Measurements from ENCODE around the gene SPOCK2. TPM values are rescaled to one million over a fixed set of nuclear protein-coding genes. Genes with fewer than 3 reads are reported as not detected.

The SPOCK2 gene
- total RNA-seq, 2 experiments from 2014 or later = 0.76 to 7.5 TPM

- Histone ChIP-seq H2AFZ (ENCODE audit: low read length) (no peak overlapping the region), H3K27ac (ENCODE audit: low read depth, low read length, poor library complexity, severe bottlenecking) (no peak overlapping the region), H3K36me3 (ENCODE audit: insufficient read depth, low read length) (peaks cover 14% of the 10 kb centered on the region; the same call in 1 of the 2 replicates), H3K4me3 (ENCODE audit: low read depth, low read length, poor library complexity, severe bottlenecking) (no peak overlapping the region), H4K20me1 (ENCODE audit: insufficient read depth, low read length) (no peaks in the 10 kb centered on the region), H3K9me2 (ENCODE audit: insufficient read depth, low read length) (no peaks in the 10 kb centered on the region), H3K79me2 (ENCODE audit: insufficient read depth, low read depth, low read length) (no peaks in the 10 kb centered on the region), H3K9me3 (ENCODE audit: low read length) (no peaks in the 10 kb centered on the region), H3K4me1 (ENCODE audit: insufficient read depth, low read length, poor library complexity, severe bottlenecking) (no peaks in the 10 kb centered on the region), H3K4me2 (ENCODE audit: low read length) (no peak overlapping the region)
- ChIA-PET POLR2A (interaction anchor here (0.5 kb wide), 1 partner anchor 28 kb away, joined by 3 read pairs; no protein-coding TSS in a partner anchor), CTCF (ENCODE audit: unreplicated experiment) (no interaction called here)
- intact Hi-C loops (cut with micrococcal nuclease; ENCODE audit: unreplicated experiment) = no loop called here
- TF ChIP-seq, protein P1, sequence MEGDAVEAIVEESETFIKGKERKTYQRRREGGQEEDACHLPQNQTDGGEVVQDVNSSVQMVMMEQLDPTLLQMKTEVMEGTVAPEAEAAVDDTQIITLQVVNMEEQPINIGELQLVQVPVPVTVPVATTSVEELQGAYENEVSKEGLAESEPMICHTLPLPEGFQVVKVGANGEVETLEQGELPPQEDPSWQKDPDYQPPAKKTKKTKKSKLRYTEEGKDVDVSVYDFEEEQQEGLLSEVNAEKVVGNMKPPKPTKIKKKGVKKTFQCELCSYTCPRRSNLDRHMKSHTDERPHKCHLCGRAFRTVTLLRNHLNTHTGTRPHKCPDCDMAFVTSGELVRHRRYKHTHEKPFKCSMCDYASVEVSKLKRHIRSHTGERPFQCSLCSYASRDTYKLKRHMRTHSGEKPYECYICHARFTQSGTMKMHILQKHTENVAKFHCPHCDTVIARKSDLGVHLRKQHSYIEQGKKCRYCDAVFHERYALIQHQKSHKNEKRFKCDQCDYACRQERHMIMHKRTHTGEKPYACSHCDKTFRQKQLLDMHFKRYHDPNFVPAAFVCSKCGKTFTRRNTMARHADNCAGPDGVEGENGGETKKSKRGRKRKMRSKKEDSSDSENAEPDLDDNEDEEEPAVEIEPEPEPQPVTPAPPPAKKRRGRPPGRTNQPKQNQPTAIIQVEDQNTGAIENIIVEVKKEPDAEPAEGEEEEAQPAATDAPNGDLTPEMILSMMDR (conservative IDR thresholded peaks at IDR 0.05; ENCODE audit: low read length) = no peak
- no peak for TF ChIP-seq EZH2phosphoT487 (IDR thresholded peaks at IDR 0.05; ENCODE audit: borderline replicate concordance, low read depth, low read length)
- BruUV-seq (replicated peaks) = no TSS peak
- no peak for DNase-seq (ENCODE audit: low spot score)
Observed at GRCh38 chr10:72097448-72098300, 9.3 kb upstream of the SPOCK2 start.

GRCh38 chr10:72096115-72097000 lies 8.0 kb upstream of the SPOCK2 start:
- TSS peak; percentile 81 for BruUV-seq (replicated peaks)
- intact Hi-C loops (cut with micrococcal nuclease; ENCODE audit: unreplicated experiment) = no loop called here
- Histone ChIP-seq H3K4me2 (ENCODE audit: low read length) (no peak overlapping the region), H3K4me1 (ENCODE audit: insufficient read depth, low read length, poor library complexity, severe bottlenecking) (no peaks in the 10 kb centered on the region), H3K79me2 (ENCODE audit: insufficient read depth, low read depth, low read length) (no peaks in the 10 kb centered on the region), H3K27ac (ENCODE audit: low read depth, low read length, poor library complexity, severe bottlenecking) (no peak overlapping the region), H3K36me3 (ENCODE audit: insufficient read depth, low read length) (peaks cover 14% of the 10 kb centered on the region; the same call in 1 of the 2 replicates), H4K20me1 (ENCODE audit: insufficient read depth, low read length) (no peaks in the 10 kb centered on the region), H2AFZ (ENCODE audit: low read length) (no peak overlapping the region), H3K9me3 (ENCODE audit: low read length) (no peaks in the 10 kb centered on the region), H3K4me3 (ENCODE audit: low read depth, low read length, poor library complexity, severe bottlenecking) (no peak overlapping the region), H3K9me2 (ENCODE audit: insufficient read depth, low read length) (no peaks in the 10 kb centered on the region)
- ChIA-PET POLR2A (no interaction called here), CTCF (ENCODE audit: unreplicated experiment) (no interaction called here)
- DNase-seq (ENCODE audit: low spot score) = no peak
- TF ChIP-seq, protein P1 (conservative IDR thresholded peaks at IDR 0.05; ENCODE audit: low read length) = no peak
- no peak for TF ChIP-seq EZH2phosphoT487 (IDR thresholded peaks at IDR 0.05; ENCODE audit: borderline replicate concordance, low read depth, low read length)

Measured in OCI-LY7 (cell line).